B cell (primary cell): ENCODE measurements around the gene IWS1. TPM values are rescaled to one million over a fixed set of nuclear protein-coding genes. Genes with fewer than 3 reads are reported as not detected.

Experiments
- ATAC-seq: fragments of 200-7000 bp; cut with Tn5 transposase; one replicate; pipeline ENCODE4 v1.10.0; 2021; ENCODE audit warnings: low read depth, mild to moderate bottlenecking, moderate number of reproducible peaks, moderate library complexity
- CTCF ChIA-PET: fragments of 350-600 bp; sonication (Branson Sonifier 250); formaldehyde crosslinking; loops from one replicate; lab custom pipeline; 2021; ENCODE audit warnings: antibody characterized with exemption, inconsistent platforms; lab: Charles Lee
- POLR2A ChIA-PET: fragments of 350-600 bp; sonication (Branson Sonifier 250); formaldehyde crosslinking; loops from one replicate; lab custom pipeline; 2021; ENCODE audit warnings: antibody characterized with exemption; lab: Charles Lee
- DNase-seq: peaks from one replicate; pipeline ENCODE4 v3.0.0; 2013
- H2AFZ ChIP-seq: 2 replicates; pipeline ENCODE4 v1.6.1; 2012; ENCODE audit warnings: mild to moderate bottlenecking, low read depth, low read length; ENCODE audit not compliant: insufficient read depth, poor library complexity, severe bottlenecking
- H3K27ac ChIP-seq, 2 donors: 1 replicate in 1 of 2; 2 replicates in 1 of 2; pipeline ENCODE4 v1.5.1; 2012 to 2013; ENCODE audit warnings: low read length in 2 of 2, mild to moderate bottlenecking in 2 of 2, moderate library complexity in 1 of 2
- H3K27me3 ChIP-seq, 4 experiments: fragments of 200-600 bp in 1 of 4; sonication (generic) in 1 of 4; replicated peaks in 1 of 4; 1 replicate in 2 of 4; 2 replicates in 2 of 4; pipeline versions ENCODE4 v1.6.1 to v1.7.0; 2013 to 2016; ENCODE audit warnings: low read length in 3 of 4, mild to moderate bottlenecking in 2 of 4, mixed read lengths in 1 of 4, moderate library complexity in 1 of 4; ENCODE audit not compliant: insufficient read depth in 4 of 4, control insufficient read depth in 3 of 4; ENCODE audit errors: control extremely low read depth in 1 of 4
- H3K36me3 ChIP-seq, 2 experiments: replicated peaks in 1 of 2; 1 replicate in 1 of 2; 2 replicates in 1 of 2; pipeline versions ENCODE4 v1.6.1 to v1.7.1; 2013; ENCODE audit warnings: low read length in 1 of 2; ENCODE audit not compliant: insufficient read depth in 2 of 2, control insufficient read depth in 1 of 2; ENCODE audit errors: control extremely low read depth in 1 of 2, extremely low read depth in 1 of 2
- H3K4me1 ChIP-seq, 2 donors: fragments of 200-600 bp in 1 of 2; sonication (generic) in 1 of 2; 1 replicate in 1 of 2; 2 replicates in 1 of 2; pipeline versions ENCODE4 v1.5.1 to v1.6.1; 2013 to 2017; ENCODE audit warnings: low read length in 2 of 2; ENCODE audit not compliant: control insufficient read depth in 2 of 2, insufficient read depth in 2 of 2
- H3K4me2 ChIP-seq: replicated peaks from 2 replicates; pipeline ENCODE3; 2012; ENCODE audit warnings: mild to moderate bottlenecking, low read depth, low read length; ENCODE audit not compliant: poor library complexity, severe bottlenecking
- H3K4me3 ChIP-seq, 5 experiments: fragments of 200-600 bp in 1 of 5; sonication (generic) in 1 of 5; 1 replicate in 3 of 5; 2 replicates in 2 of 5; pipeline versions ENCODE4 v1.5.1 to v1.7.0; 2011 to 2016; ENCODE audit warnings: low read length in 4 of 5, mild to moderate bottlenecking in 4 of 5, low read depth in 2 of 5, control low read depth in 1 of 5, moderate library complexity in 1 of 5; ENCODE audit not compliant: insufficient read depth in 1 of 5; ENCODE audit errors: control extremely low read depth in 1 of 5, extremely low read depth in 1 of 5
- H3K79me2 ChIP-seq: fragments of 200-600 bp; sonication (generic); one replicate; pipeline ENCODE4 v1.6.0; 2016; ENCODE audit warnings: low read length; ENCODE audit not compliant: control insufficient read depth, insufficient read depth
- H3K9ac ChIP-seq: fragments of 200-600 bp; sonication (generic); 2 replicates; pipeline ENCODE4 v1.6.1; 2017; ENCODE audit warnings: mild to moderate bottlenecking, low read length, moderate library complexity
- H3K9me3 ChIP-seq, 3 donors: one replicate each; pipeline versions ENCODE4 v1.6.1 to v1.7.1; 2013; ENCODE audit warnings: low read length in 2 of 3; ENCODE audit not compliant: control insufficient read depth in 2 of 3, insufficient read depth in 1 of 3; ENCODE audit errors: control extremely low read depth in 1 of 3
- H4K20me1 ChIP-seq: 2 replicates; pipeline ENCODE4 v1.6.0; 2012; ENCODE audit warnings: mild to moderate bottlenecking, low read length; ENCODE audit not compliant: insufficient read depth, control insufficient read depth, poor library complexity, severe bottlenecking
- H3K27ac Mint-ChIP-seq: one replicate; pipeline ENCODE4 v1.8.0; 2021; ENCODE audit warnings: mixed read lengths
- H3K27me3 Mint-ChIP-seq: one replicate; pipeline ENCODE4 v1.8.0; 2021; ENCODE audit warnings: mixed read lengths
- H3K4me1 Mint-ChIP-seq: one replicate; pipeline ENCODE4 v1.8.0; 2021; ENCODE audit warnings: mixed read lengths
- H3K4me3 Mint-ChIP-seq: one replicate; pipeline ENCODE4 v1.8.0; 2021; ENCODE audit warnings: mixed read lengths
- H3K9me3 Mint-ChIP-seq: one replicate; pipeline ENCODE4 v1.8.0; 2022; ENCODE audit warnings: mixed read lengths; ENCODE audit not compliant: insufficient read depth
- EZH2 ChIP-seq: IDR thresholded peaks from 2 replicates; pipeline ENCODE4 v1.6.1; 2012; ENCODE audit warnings: borderline replicate concordance, low read depth, mild to moderate bottlenecking, moderate library complexity, low read length; ENCODE audit not compliant: insufficient read depth, poor library complexity, severe bottlenecking
- WGBS: methylation state at CpG from one replicate; pipeline ENCODE4 v1.1.5; 2013; ENCODE audit warnings: missing lambda C conversion rate; ENCODE audit not compliant: insufficient coverage; 5-methylcytosine and 5-hydroxymethylcytosine counted together
- intact Hi-C: fragments of 100-400 bp; cut with micrococcal nuclease; formaldehyde crosslinking; loops from one replicate; pipeline ENCODE4 v1.10.0; 2022
- polyA plus RNA-seq: library from polyadenylated mRNA; depleted of rRNA; stranded (reverse); fragments of >200 nt; gene quantifications from 2 replicates; pipeline ENCODE4 v1.2.3, GENCODE V29; 2012
- total RNA-seq, 2 donors: library from RNA; stranded (reverse); fragments of 120-200 nt in 1 of 2; gene quantifications; 1 replicate in 1 of 2; 2 replicates in 1 of 2; pipeline versions ENCODE4 v1.2.3 to v1.2.4, GENCODE V29; 2013 to 2022
- TF ChIP-seq, protein P1 (sequence below): fragments of 200-600 bp; IDR thresholded peaks from one replicate; pipeline ENCODE4 v1.8.0; 2022; ENCODE audit warnings: antibody characterized with exemption, mild to moderate bottlenecking

IWS1 gene
- total and polyA plus RNA-seq, 2 donors (not counting 1 experiment from before 2014, with no cell fraction given): 22.5 to 45.9 TPM

GRCh38 chr2:127469974-127470373 is 56.3 kb downstream of the IWS1 start:
- DNase-seq (no peak), ATAC-seq (no peak)
- no peaks in the 10 kb centered on the region for H3K9me3 Mint-ChIP-seq
- Histone ChIP-seq H3K9me3 (no peaks in the 10 kb centered on the region), H3K4me3 (no peak overlapping the region), H3K36me3 (no peaks in the 10 kb centered on the region), H3K4me1 (no peaks in the 10 kb centered on the region), H3K79me2 (no peaks in the 10 kb centered on the region), H2AFZ (no peak overlapping the region), H3K27me3 (no peaks in the 10 kb centered on the region), H3K4me2 (no peak overlapping the region), H4K20me1 (no peaks in the 10 kb centered on the region), H3K9ac (no peak overlapping the region), H3K27ac (no peak overlapping the region)
- CTCF ChIA-PET: interaction anchor here (3.1 kb wide), 1 partner anchor 10 kb away, joined by 16 read pairs; no protein-coding TSS in a partner anchor
- H3K4me1 Mint-ChIP-seq: no peaks in the 10 kb centered on the region
- no peaks in the 10 kb centered on the region for H3K27me3 Mint-ChIP-seq
- POLR2A ChIA-PET: no interaction called here
- intact Hi-C loops: no loop called here
- no peak overlapping the region for H3K27ac Mint-ChIP-seq
- H3K4me3 Mint-ChIP-seq: no peak overlapping the region
- no CpG with 5 or more reads among the region's 2 CpGs for WGBS
- no peak for TF ChIP-seq EZH2
- TF ChIP-seq, protein P1, sequence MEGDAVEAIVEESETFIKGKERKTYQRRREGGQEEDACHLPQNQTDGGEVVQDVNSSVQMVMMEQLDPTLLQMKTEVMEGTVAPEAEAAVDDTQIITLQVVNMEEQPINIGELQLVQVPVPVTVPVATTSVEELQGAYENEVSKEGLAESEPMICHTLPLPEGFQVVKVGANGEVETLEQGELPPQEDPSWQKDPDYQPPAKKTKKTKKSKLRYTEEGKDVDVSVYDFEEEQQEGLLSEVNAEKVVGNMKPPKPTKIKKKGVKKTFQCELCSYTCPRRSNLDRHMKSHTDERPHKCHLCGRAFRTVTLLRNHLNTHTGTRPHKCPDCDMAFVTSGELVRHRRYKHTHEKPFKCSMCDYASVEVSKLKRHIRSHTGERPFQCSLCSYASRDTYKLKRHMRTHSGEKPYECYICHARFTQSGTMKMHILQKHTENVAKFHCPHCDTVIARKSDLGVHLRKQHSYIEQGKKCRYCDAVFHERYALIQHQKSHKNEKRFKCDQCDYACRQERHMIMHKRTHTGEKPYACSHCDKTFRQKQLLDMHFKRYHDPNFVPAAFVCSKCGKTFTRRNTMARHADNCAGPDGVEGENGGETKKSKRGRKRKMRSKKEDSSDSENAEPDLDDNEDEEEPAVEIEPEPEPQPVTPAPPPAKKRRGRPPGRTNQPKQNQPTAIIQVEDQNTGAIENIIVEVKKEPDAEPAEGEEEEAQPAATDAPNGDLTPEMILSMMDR: no peak

GRCh38 chr2:127469051-127469450 is 57.2 kb downstream of the IWS1 start:
- POLR2A ChIA-PET: no interaction called here

More at GRCh38 chr2:127469051-127469450, 57.2 kb downstream of the IWS1 start:
- 93% methylated on average over 3 of the region's 8 CpGs for WGBS
- Histone ChIP-seq H3K79me2 (no peaks in the 10 kb centered on the region), H3K9ac (no peak overlapping the region), H3K9me3 (no peaks in the 10 kb centered on the region), H3K4me2 (no peak overlapping the region), H3K27ac (no peak overlapping the region), H3K36me3 (no peaks in the 10 kb centered on the region), H3K4me3 (no peak overlapping the region), H3K27me3 (no peaks in the 10 kb centered on the region), H4K20me1 (no peaks in the 10 kb centered on the region), H2AFZ (no peak overlapping the region), H3K4me1 (no peaks in the 10 kb centered on the region)
- Mint-ChIP-seq H3K27ac (no peak overlapping the region), H3K27me3 (no peaks in the 10 kb centered on the region), H3K4me1 (no peaks in the 10 kb centered on the region), H3K4me3 (no peak overlapping the region), H3K9me3 (no peaks in the 10 kb centered on the region)
- intact Hi-C loops: no loop called here
- ATAC-seq: no peak
- TF ChIP-seq, protein P1: no peak
- TF ChIP-seq EZH2: no peak
- DNase-seq: no peak
- CTCF ChIA-PET: interaction anchor here (3.1 kb wide), 1 partner anchor 11 kb away, joined by 16 read pairs; no protein-coding TSS in a partner anchor
